ENCODE results near the gene STXBP5. TPM values are rescaled to one million over a fixed set of nuclear protein-coding genes. Genes with fewer than 3 reads are reported as not detected.

STXBP5 gene
- total and polyA plus RNA-seq, 2 donors (not counting 1 experiment from before 2014, with no cell fraction given) = 4.6 to 24.1 TPM

DNA sequence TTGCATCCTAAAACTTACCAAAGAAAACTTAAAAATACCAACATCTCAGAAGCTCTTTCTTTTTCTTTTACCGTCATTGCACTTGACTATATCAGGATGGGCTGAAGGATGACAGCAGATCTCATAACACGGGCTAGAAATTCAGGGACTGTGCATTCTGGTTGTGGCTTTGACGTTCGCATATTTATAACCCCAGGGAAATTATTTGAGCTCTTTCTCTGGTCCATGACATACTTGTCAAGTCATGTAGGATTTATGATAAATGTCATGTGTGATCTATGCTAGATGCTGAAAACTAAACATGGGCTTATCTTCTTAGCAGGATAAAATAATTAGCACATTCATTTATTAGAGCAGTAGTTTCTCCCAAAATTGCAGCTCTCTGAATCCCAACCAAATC, 229.9 kb downstream of the STXBP5 start:
- ATAC-seq (ENCODE audit: low read depth) (no peak), DNase-seq (no peak)
- H3K4me3 Mint-ChIP-seq = no peak overlapping the region
- H3K79me2 ChIP-seq (ENCODE audit: control insufficient read depth, insufficient read depth, low read length) = no peaks in the 10 kb centered on the region
- no peaks in the 10 kb centered on the region for H3K27me3 ChIP-seq (replicated peaks in 1 of 4; ENCODE audit: control extremely low read depth in 1 of 4, control insufficient read depth in 3 of 4, insufficient read depth in 4 of 4, low read length in 3 of 4)
- H3K9me3 ChIP-seq (ENCODE audit: control extremely low read depth in 1 of 3, control insufficient read depth in 2 of 3, insufficient read depth in 1 of 3, low read length in 2 of 3) = peaks cover 0 to 4% (median 0%) of the 10 kb centered on the region in 3 donors
- ChIA-PET CTCF (no interaction called here), POLR2A (no interaction called here)
- no peaks in the 10 kb centered on the region for H3K36me3 ChIP-seq (replicated peaks in 1 of 2; ENCODE audit: control extremely low read depth in 1 of 2, control insufficient read depth in 1 of 2, extremely low read depth in 1 of 2, insufficient read depth in 2 of 2, low read length in 1 of 2)
- intact Hi-C loops (cut with micrococcal nuclease) = no loop called here
- no peak overlapping the region for H3K9ac ChIP-seq (ENCODE audit: low read length)
- WGBS (ENCODE audit: insufficient coverage) = 80% methylated on average over 2 of the region's 4 CpGs
- H3K4me3 ChIP-seq (ENCODE audit: control extremely low read depth in 1 of 5, extremely low read depth in 1 of 5, insufficient read depth in 1 of 5, low read depth in 2 of 5, low read length in 4 of 5) = no peak overlapping the region
- H3K27ac ChIP-seq (ENCODE audit: low read length in 2 of 2) = no peak overlapping the region
- H4K20me1 ChIP-seq (ENCODE audit: control insufficient read depth, insufficient read depth, low read length, poor library complexity, severe bottlenecking) = no peaks in the 10 kb centered on the region
- H3K4me1 Mint-ChIP-seq = no peaks in the 10 kb centered on the region
- H3K27ac Mint-ChIP-seq = no peak overlapping the region
- H3K27me3 Mint-ChIP-seq = peaks cover 7% of the 10 kb centered on the region
- no peak for TF ChIP-seq EZH2 (IDR thresholded peaks at IDR 0.05; ENCODE audit: borderline replicate concordance, insufficient read depth, low read depth, low read length, poor library complexity, severe bottlenecking)
- TF ChIP-seq, protein P1, sequence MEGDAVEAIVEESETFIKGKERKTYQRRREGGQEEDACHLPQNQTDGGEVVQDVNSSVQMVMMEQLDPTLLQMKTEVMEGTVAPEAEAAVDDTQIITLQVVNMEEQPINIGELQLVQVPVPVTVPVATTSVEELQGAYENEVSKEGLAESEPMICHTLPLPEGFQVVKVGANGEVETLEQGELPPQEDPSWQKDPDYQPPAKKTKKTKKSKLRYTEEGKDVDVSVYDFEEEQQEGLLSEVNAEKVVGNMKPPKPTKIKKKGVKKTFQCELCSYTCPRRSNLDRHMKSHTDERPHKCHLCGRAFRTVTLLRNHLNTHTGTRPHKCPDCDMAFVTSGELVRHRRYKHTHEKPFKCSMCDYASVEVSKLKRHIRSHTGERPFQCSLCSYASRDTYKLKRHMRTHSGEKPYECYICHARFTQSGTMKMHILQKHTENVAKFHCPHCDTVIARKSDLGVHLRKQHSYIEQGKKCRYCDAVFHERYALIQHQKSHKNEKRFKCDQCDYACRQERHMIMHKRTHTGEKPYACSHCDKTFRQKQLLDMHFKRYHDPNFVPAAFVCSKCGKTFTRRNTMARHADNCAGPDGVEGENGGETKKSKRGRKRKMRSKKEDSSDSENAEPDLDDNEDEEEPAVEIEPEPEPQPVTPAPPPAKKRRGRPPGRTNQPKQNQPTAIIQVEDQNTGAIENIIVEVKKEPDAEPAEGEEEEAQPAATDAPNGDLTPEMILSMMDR (IDR thresholded peaks at IDR 0.05) = no peak
- no peak overlapping the region for H2AFZ ChIP-seq (ENCODE audit: insufficient read depth, low read depth, low read length, poor library complexity, severe bottlenecking)
- H3K4me1 ChIP-seq (ENCODE audit: control insufficient read depth in 2 of 2, insufficient read depth in 2 of 2, low read length in 2 of 2) = no peaks in the 10 kb centered on the region
- H3K9me3 Mint-ChIP-seq (ENCODE audit: insufficient read depth) = no peaks in the 10 kb centered on the region
- no peak overlapping the region for H3K4me2 ChIP-seq (replicated peaks; ENCODE audit: low read depth, low read length, poor library complexity, severe bottlenecking)

DNA sequence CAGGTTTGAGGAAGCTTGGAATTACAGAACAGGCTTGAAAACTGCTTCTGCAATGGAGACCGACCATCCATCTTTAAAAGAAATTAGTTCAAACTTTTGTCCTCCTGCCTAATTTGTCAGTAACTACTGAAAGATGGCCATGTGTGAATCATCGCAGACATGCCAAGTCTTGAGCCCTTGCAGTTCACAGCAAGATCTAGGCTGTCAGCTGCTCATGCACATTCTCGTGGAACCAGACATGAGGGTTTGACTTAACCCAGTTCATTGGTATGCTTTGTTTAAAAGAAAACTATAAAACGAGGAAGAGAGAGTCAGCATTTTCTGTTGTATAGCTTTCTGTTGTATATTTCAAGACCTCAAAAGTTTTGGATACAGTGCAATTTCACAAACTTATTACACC, 230.3 kb downstream of the STXBP5 start:
- Histone ChIP-seq H4K20me1 (ENCODE audit: control insufficient read depth, insufficient read depth, low read length, poor library complexity, severe bottlenecking) (no peaks in the 10 kb centered on the region), H3K4me1 (ENCODE audit: control insufficient read depth in 2 of 2, insufficient read depth in 2 of 2, low read length in 2 of 2) (no peaks in the 10 kb centered on the region), H3K9ac (ENCODE audit: low read length) (no peak overlapping the region), H3K4me3 (ENCODE audit: control extremely low read depth in 1 of 5, extremely low read depth in 1 of 5, insufficient read depth in 1 of 5, low read depth in 2 of 5, low read length in 4 of 5) (no peak overlapping the region), H2AFZ (ENCODE audit: insufficient read depth, low read depth, low read length, poor library complexity, severe bottlenecking) (no peak overlapping the region), H3K9me3 (ENCODE audit: control extremely low read depth in 1 of 3, control insufficient read depth in 2 of 3, insufficient read depth in 1 of 3, low read length in 2 of 3) (peaks cover 0 to 4% (median 0%) of the 10 kb centered on the region in 3 donors), H3K27ac (ENCODE audit: low read length in 2 of 2) (no peak overlapping the region), H3K27me3 (replicated peaks in 1 of 4; ENCODE audit: control extremely low read depth in 1 of 4, control insufficient read depth in 3 of 4, insufficient read depth in 4 of 4, low read length in 3 of 4) (no peaks in the 10 kb centered on the region), H3K4me2 (replicated peaks; ENCODE audit: low read depth, low read length, poor library complexity, severe bottlenecking) (no peak overlapping the region), H3K36me3 (replicated peaks in 1 of 2; ENCODE audit: control extremely low read depth in 1 of 2, control insufficient read depth in 1 of 2, extremely low read depth in 1 of 2, insufficient read depth in 2 of 2, low read length in 1 of 2) (no peaks in the 10 kb centered on the region), H3K79me2 (ENCODE audit: control insufficient read depth, insufficient read depth, low read length) (no peaks in the 10 kb centered on the region)
- Mint-ChIP-seq H3K27me3 (peaks cover 7% of the 10 kb centered on the region), H3K4me3 (no peak overlapping the region), H3K27ac (no peak overlapping the region), H3K9me3 (ENCODE audit: insufficient read depth) (no peaks in the 10 kb centered on the region), H3K4me1 (no peaks in the 10 kb centered on the region)
- CTCF ChIA-PET = no interaction called here
- POLR2A ChIA-PET = no interaction called here
- no peak for DNase-seq
- WGBS (ENCODE audit: insufficient coverage) = 94% methylated on average over 2 of the region's 4 CpGs
- TF ChIP-seq EZH2 (IDR thresholded peaks at IDR 0.05; ENCODE audit: borderline replicate concordance, insufficient read depth, low read depth, low read length, poor library complexity, severe bottlenecking) = no peak
- TF ChIP-seq, protein P1 (IDR thresholded peaks at IDR 0.05) = no peak
- intact Hi-C loops (cut with micrococcal nuclease) = no loop called here
- no peak for ATAC-seq (ENCODE audit: low read depth)
